Naive thymus-derived CD4-positive, alpha-beta T cell (primary cell): ENCODE data around the gene MARS1. TPM values are rescaled to one million over a fixed set of nuclear protein-coding genes. Genes with fewer than 3 reads are reported as not detected.

Source experiments
- ATAC-seq: fragments of 150-1000 bp; cut with Tn5 transposase; 2 replicates; pipeline ENCODE4 v1.10.0; 2021; ENCODE audit warnings: mild to moderate bottlenecking, moderate library complexity
- CTCF ChIA-PET: fragments of 350-600 bp; sonication (Branson Sonifier 250); formaldehyde crosslinking; loops from one replicate; lab custom pipeline; 2021; ENCODE audit warnings: antibody characterized with exemption; lab: Charles Lee
- POLR2A ChIA-PET: fragments of 350-600 bp; sonication (Branson Sonifier 250); formaldehyde crosslinking; loops from one replicate; lab custom pipeline; 2021; ENCODE audit warnings: antibody characterized with exemption, inconsistent platforms; lab: Charles Lee
- DNase-seq, 9 donors: peaks; one replicate each; pipeline versions ENCODE4 v3.0.0 to v3.0.0-alpha.2; 2020 to 2022; ENCODE audit warnings: mixed read lengths in 1 of 9
- H3K27ac ChIP-seq: one replicate; pipeline ENCODE4 v1.7.0; 2013; ENCODE audit warnings: mild to moderate bottlenecking, low read depth, low read length, moderate library complexity
- H3K27me3 ChIP-seq, 2 donors: one replicate each; pipeline ENCODE4 v1.7.0; 2013; ENCODE audit warnings: low read length in 2 of 2, mild to moderate bottlenecking in 2 of 2, moderate library complexity in 2 of 2; ENCODE audit not compliant: control insufficient read depth in 2 of 2, insufficient read depth in 2 of 2
- H3K36me3 ChIP-seq, 3 experiments: 1 replicate in 2 of 3; 2 replicates in 1 of 3; pipeline ENCODE4 v1.7.0; 2013; ENCODE audit warnings: low read length in 3 of 3, mild to moderate bottlenecking in 3 of 3, moderate library complexity in 1 of 3; ENCODE audit not compliant: insufficient read depth in 3 of 3, control insufficient read depth in 2 of 3
- H3K4me1 ChIP-seq, 2 donors: one replicate each; pipeline ENCODE4 v1.7.0; 2013; ENCODE audit warnings: low read length in 2 of 2, mild to moderate bottlenecking in 2 of 2, moderate library complexity in 1 of 2; ENCODE audit not compliant: control insufficient read depth in 2 of 2, insufficient read depth in 2 of 2
- H3K4me3 ChIP-seq: 2 replicates; pipeline ENCODE4 v1.7.0; 2013; ENCODE audit warnings: mild to moderate bottlenecking, low read length
- H3K9me3 ChIP-seq, 3 experiments: 1 replicate in 2 of 3; 2 replicates in 1 of 3; pipeline ENCODE4 v1.7.0; 2013; ENCODE audit warnings: low read length in 3 of 3; ENCODE audit not compliant: control insufficient read depth in 2 of 3
- H3K27ac Mint-ChIP-seq, 9 donors: one replicate each; pipeline ENCODE4 v1.8.0; 2020 to 2022; ENCODE audit warnings: mixed read lengths in 9 of 9, mild to moderate bottlenecking in 8 of 9, moderate library complexity in 5 of 9, inconsistent platforms in 2 of 9
- H3K27me3 Mint-ChIP-seq, 5 donors: one replicate each; pipeline ENCODE4 v1.8.0; 2021 to 2022; ENCODE audit warnings: mixed read lengths in 5 of 5, mild to moderate bottlenecking in 1 of 5
- H3K36me3 Mint-ChIP-seq, 5 donors: one replicate each; pipeline ENCODE4 v1.8.0; 2020 to 2022; ENCODE audit warnings: mixed read lengths in 5 of 5, mild to moderate bottlenecking in 3 of 5, inconsistent platforms in 1 of 5
- H3K4me1 Mint-ChIP-seq, 7 donors: one replicate each; pipeline ENCODE4 v1.8.0; 2020 to 2022; ENCODE audit warnings: mixed read lengths in 7 of 7, mild to moderate bottlenecking in 3 of 7, inconsistent platforms in 1 of 7
- H3K4me3 Mint-ChIP-seq, 10 donors: one replicate each; pipeline ENCODE4 v1.8.0; 2020 to 2022; ENCODE audit warnings: mild to moderate bottlenecking in 10 of 10, mixed read lengths in 10 of 10, moderate library complexity in 6 of 10, inconsistent platforms in 2 of 10
- H3K9me3 Mint-ChIP-seq, 11 donors: one replicate each; pipeline ENCODE4 v1.8.0; 2020 to 2022; ENCODE audit warnings: mixed read lengths in 11 of 11, mild to moderate bottlenecking in 4 of 11, inconsistent platforms in 1 of 11, moderate library complexity in 1 of 11
- intact Hi-C, 2 donors: fragments of 100-400 bp; cut with micrococcal nuclease; formaldehyde crosslinking; loops; one replicate each; pipeline ENCODE4 v1.15.1; 2023
- polyA plus RNA-seq, 2 donors: library from polyadenylated mRNA; unstranded; fragments of 300-500 nt; fragmentation: Illumina TruSeq; gene quantifications; one replicate each; pipeline ENCODE4 v1.2.3, GENCODE V29; 2021
- total RNA-seq, 6 experiments: library from RNA in 5 of 6; stranded (reverse) in 5 of 6; gene quantifications; 1 replicate in 5 of 6; 2 replicates in 1 of 6; pipeline ENCODE4 v1.2.3 and lab custom pipeline; 2021 to 2026

The MARS1 gene
- total and polyA plus RNA-seq, 7 experiments from 2014 or later = 86.0 to 229 (median 184) TPM

GRCh38 chr12:57456145-57456700 is 31.6 kb upstream of the MARS1 start:
- Mint-ChIP-seq H3K4me3 (peak overlapping the region; percentile 3 to 81 (median 73)), H3K36me3 (no peaks in the 10 kb centered on the region), H3K9me3 (peaks cover 0 to 2% (median 0%) of the 10 kb centered on the region in 11 donors), H3K27ac (peak overlapping the region in 5 of 9 donors; percentile 16 to 84 (median 42)), H3K27me3 (peaks cover 0 to 14% (median 4%) of the 10 kb centered on the region in 5 donors), H3K4me1 (peaks cover 24 to 37% (median 27%) of the 10 kb centered on the region in 7 donors)
- Histone ChIP-seq H3K4me1 (peaks cover 11 to 18% of the 10 kb centered on the region in 2 donors), H3K27ac (no peak overlapping the region), H3K9me3 (no peaks in the 10 kb centered on the region), H3K27me3 (no peaks in the 10 kb centered on the region), H3K36me3 (no peaks in the 10 kb centered on the region), H3K4me3 (peak overlapping the region; percentile 20)
- intact Hi-C loops = loop anchor here (1.0 to 10.0 kb wide), 5 partner anchors 149 to 344 kb away; partner anchors contain the start of genes LRP1 (in 1 of the 2), OS9 (in 1 of the 2) and STAT6 (in 1 of the 2)
- ATAC-seq (peak; percentile 31), DNase-seq (peak in 5 of 9 donors; percentile 39 to 57 (median 53))
- CTCF ChIA-PET = interaction anchor here (0.6 to 1.2 kb wide), 14 partner anchors 10 to 367 kb away, joined by 3 to 5 read pairs (median 3); partner anchors contain the start of gene B4GALNT1
- POLR2A ChIA-PET = no interaction called here

GRCh38 chr12:57456737-57457490 is 31.0 kb upstream of the MARS1 start:
- ATAC-seq (no peak), DNase-seq (no peak)
- intact Hi-C loops = loop anchor here (1.0 to 10.0 kb wide), 5 partner anchors 150 to 345 kb away; partner anchors contain the start of genes LRP1 (in 1 of the 2), OS9 (in 1 of the 2) and STAT6 (in 1 of the 2)
- no peaks in the 10 kb centered on the region for H3K27me3 ChIP-seq
- H3K4me3 ChIP-seq = no peak overlapping the region
- peaks cover 0 to 2% (median 0%) of the 10 kb centered on the region in 11 donors for H3K9me3 Mint-ChIP-seq
- POLR2A ChIA-PET = interaction anchor here (0.6 kb wide), 1 partner anchor 216 kb away, joined by 3 read pairs; no protein-coding TSS in a partner anchor
- peaks cover 0 to 18% (median 6%) of the 10 kb centered on the region in 5 donors for H3K27me3 Mint-ChIP-seq
- CTCF ChIA-PET = interaction anchor here (0.6 to 6.5 kb wide), 4 partner anchors 10 to 192 kb away, joined by 3 to 101 read pairs (median 3); partner anchors contain the start of gene ARHGAP9
- H3K27ac ChIP-seq = no peak overlapping the region
- no peaks in the 10 kb centered on the region for H3K9me3 ChIP-seq
- no peaks in the 10 kb centered on the region for H3K36me3 Mint-ChIP-seq
- peak overlapping the region in 1 of 10 donors; percentile 25 for H3K4me3 Mint-ChIP-seq
- H3K4me1 ChIP-seq = peaks cover 14 to 24% of the 10 kb centered on the region in 2 donors
- H3K4me1 Mint-ChIP-seq = peaks cover 29 to 42% (median 32%) of the 10 kb centered on the region in 7 donors
- peak overlapping the region in 5 of 9 donors; percentile 9 to 58 (median 42) for H3K27ac Mint-ChIP-seq
- no peaks in the 10 kb centered on the region for H3K36me3 ChIP-seq

GRCh38 chr12:57458665-57459054 is 29.2 kb upstream of the MARS1 start:
- H3K27me3 Mint-ChIP-seq = peaks cover 0 to 22% (median 8%) of the 10 kb centered on the region in 5 donors

GRCh38 chr12:57459055-57459749 is 28.7 kb upstream of the MARS1 start:
- ChIA-PET CTCF (interaction anchor here (0.6 to 6.5 kb wide), 21 partner anchors 10 to 335 kb away, joined by 3 to 101 read pairs (median 4); partner anchors contain the start of genes ARHGAP9, B4GALNT1 and DCTN2), POLR2A (interaction anchor here (0.7 to 6.9 kb wide), 13 partner anchors 19 to 783 kb away, joined by 3 to 81 read pairs (median 5); partner anchors contain the start of genes ARHGAP9, B4GALNT1 and INHBC)
- peaks cover 21 to 35% of the 10 kb centered on the region in 2 donors for H3K4me1 ChIP-seq
- no peaks in the 10 kb centered on the region for H3K27me3 ChIP-seq
- Mint-ChIP-seq H3K4me3 (peak overlapping the region; percentile 78 to 99 (median 96)), H3K27me3 (peaks cover 0 to 22% (median 8%) of the 10 kb centered on the region in 5 donors), H3K27ac (peak overlapping the region; percentile 89 to 98 (median 96)), H3K36me3 (no peaks in the 10 kb centered on the region), H3K9me3 (peaks cover 0 to 2% (median 0%) of the 10 kb centered on the region in 11 donors), H3K4me1 (peaks cover 37 to 54% (median 41%) of the 10 kb centered on the region in 7 donors)
- peak overlapping the region; percentile 97 for H3K4me3 ChIP-seq
- ATAC-seq = peak; percentile 87
- H3K9me3 ChIP-seq = no peaks in the 10 kb centered on the region
- no peaks in the 10 kb centered on the region for H3K36me3 ChIP-seq
- intact Hi-C loops = loop anchor here (1.0 to 10.0 kb wide), 15 partner anchors 18 to 446 kb away; partner anchors contain the start of genes DCTN2 (in 2 of the 2), DDIT3 (in 2 of the 2), R3HDM2 (in 2 of the 2) and B4GALNT1 (in 1 of the 2)
- peak overlapping the region; percentile 71 for H3K27ac ChIP-seq
- peak; percentile 79 to 94 (median 92) for DNase-seq

More at GRCh38 chr12:57458665-57459054, 29.2 kb upstream of the MARS1 start:
- Mint-ChIP-seq H3K27ac (peak overlapping the region; percentile 89 to 98 (median 96)), H3K36me3 (no peaks in the 10 kb centered on the region), H3K4me1 (peaks cover 37 to 50% (median 41%) of the 10 kb centered on the region in 7 donors), H3K9me3 (peaks cover 0 to 2% (median 0%) of the 10 kb centered on the region in 11 donors), H3K4me3 (peak overlapping the region; percentile 78 to 99 (median 96))
- DNase-seq (no peak), ATAC-seq (no peak)
- H3K4me3 ChIP-seq = peak overlapping the region; percentile 97
- no peaks in the 10 kb centered on the region for H3K27me3 ChIP-seq
- peaks cover 21 to 35% of the 10 kb centered on the region in 2 donors for H3K4me1 ChIP-seq
- ChIA-PET POLR2A (interaction anchor here (0.6 to 6.9 kb wide), 13 partner anchors 19 to 783 kb away, joined by 3 to 81 read pairs (median 5); partner anchors contain the start of genes ARHGAP9, B4GALNT1 and INHBC), CTCF (interaction anchor here (0.6 to 6.5 kb wide), 23 partner anchors 9 to 334 kb away, joined by 3 to 101 read pairs (median 4); partner anchors contain the start of genes ARHGAP9, B4GALNT1 and DCTN2)
- H3K36me3 ChIP-seq = no peaks in the 10 kb centered on the region
- peak overlapping the region; percentile 71 for H3K27ac ChIP-seq
- intact Hi-C loops = loop anchor here (1.0 to 10.0 kb wide), 15 partner anchors 19 to 447 kb away; partner anchors contain the start of genes DCTN2 (in 2 of the 2), DDIT3 (in 2 of the 2), R3HDM2 (in 2 of the 2) and B4GALNT1 (in 1 of the 2)
- no peaks in the 10 kb centered on the region for H3K9me3 ChIP-seq

- peak within 1 kb of the TSS; percentile 78 to 99 (median 96) for H3K4me3 Mint-ChIP-seq
- POLR2A ChIA-PET = interaction anchor here (0.5 to 6.9 kb wide), 9 partner anchors 9 to 247 kb away, joined by 3 to 81 read pairs (median 3); partner anchors contain the start of genes ARHGAP9 and MBD6
- H3K36me3 Mint-ChIP-seq = no peaks in the 10 kb centered on the region
- Histone ChIP-seq H3K4me1 (peaks cover 21 to 35% of the 10 kb centered on the region in 2 donors), H3K36me3 (no peaks in the 10 kb centered on the region), H3K27ac (peak within 1 kb of the TSS; percentile 71), H3K27me3 (no peaks in the 10 kb centered on the region), H3K9me3 (no peaks in the 10 kb centered on the region), H3K4me3 (peak within 1 kb of the TSS; percentile 97)
- H3K4me1 Mint-ChIP-seq = peaks cover 37 to 53% (median 45%) of the 10 kb centered on the region in 7 donors
- intact Hi-C loops = loop anchor here (1.0 to 10.0 kb wide), 15 partner anchors 17 to 445 kb away; partner anchors contain the start of genes DCTN2 (in 2 of the 2), DDIT3 (in 2 of the 2), R3HDM2 (in 2 of the 2) and B4GALNT1 (in 1 of the 2)
- H3K27ac Mint-ChIP-seq = peak within 1 kb of the TSS; percentile 89 to 98 (median 96)
- DNase-seq = no peak
- H3K27me3 Mint-ChIP-seq = peaks cover 0 to 22% (median 8%) of the 10 kb centered on the region in 5 donors
- H3K9me3 Mint-ChIP-seq = peaks cover 0 to 2% (median 0%) of the 10 kb centered on the region in 11 donors
- CTCF ChIA-PET = interaction anchor here (0.5 to 6.5 kb wide), 14 partner anchors 9 to 1403 kb away, joined by 3 to 101 read pairs (median 4); partner anchors contain the start of genes ARHGAP9, DCTN2 and R3HDM2
- no peak for ATAC-seq
Observed at GRCh38 chr12:57459750-57460467, 28.0 kb upstream of the MARS1 start, which contains the start of gene GLI1. GLI1 (plus strand) TSS chr12:57459785; CDS start chr12:57463692, 3,907 bp downstream.
